Muscle layer of colon (tissue), 2 donors: ENCODE data around the gene GAN.

Experiments
- H3K27ac ChIP-seq: one replicate; pipeline ENCODE4 v1.7.0; 2013; ENCODE audit warnings: low read depth, mild to moderate bottlenecking, low read length, moderate library complexity
- H3K27me3 ChIP-seq, 2 donors: one replicate each; pipeline ENCODE4 v1.7.0; 2013; ENCODE audit warnings: low read length in 2 of 2, mild to moderate bottlenecking in 2 of 2; ENCODE audit not compliant: insufficient read depth in 2 of 2, control insufficient read depth in 1 of 2
- H3K36me3 ChIP-seq: one replicate; pipeline ENCODE4 v1.7.0; 2013; ENCODE audit warnings: mild to moderate bottlenecking, low read length; ENCODE audit not compliant: insufficient read depth
- H3K4me1 ChIP-seq: one replicate; pipeline ENCODE4 v1.7.0; 2013; ENCODE audit warnings: mild to moderate bottlenecking, low read length; ENCODE audit not compliant: insufficient read depth
- H3K4me3 ChIP-seq, 2 donors: one replicate each; pipeline ENCODE4 v1.7.0; 2013; ENCODE audit warnings: low read length in 2 of 2, low read depth in 1 of 2, mild to moderate bottlenecking in 1 of 2, moderate library complexity in 1 of 2
- H3K9ac ChIP-seq: one replicate; pipeline ENCODE4 v1.7.0; 2013; ENCODE audit warnings: low read length
- H3K9me3 ChIP-seq: one replicate; pipeline ENCODE4 v1.7.0; 2013; ENCODE audit warnings: mild to moderate bottlenecking, low read length
- donor health status: abdominal sarcoma.
- donor health status: Adenocarcinoma of cecum.

GAN gene

GRCh38 chr16:81311762-81312161 is 3.0 kb upstream of the GAN start:
- peaks cover 11% of the 10 kb centered on the region for H3K4me1 ChIP-seq
- no peak overlapping the region for H3K27ac ChIP-seq
- no peaks in the 10 kb centered on the region for H3K9me3 ChIP-seq
- H3K4me3 ChIP-seq = no peak overlapping the region
- no peaks in the 10 kb centered on the region for H3K27me3 ChIP-seq
- no peaks in the 10 kb centered on the region for H3K36me3 ChIP-seq
- no peak overlapping the region for H3K9ac ChIP-seq

DNA sequence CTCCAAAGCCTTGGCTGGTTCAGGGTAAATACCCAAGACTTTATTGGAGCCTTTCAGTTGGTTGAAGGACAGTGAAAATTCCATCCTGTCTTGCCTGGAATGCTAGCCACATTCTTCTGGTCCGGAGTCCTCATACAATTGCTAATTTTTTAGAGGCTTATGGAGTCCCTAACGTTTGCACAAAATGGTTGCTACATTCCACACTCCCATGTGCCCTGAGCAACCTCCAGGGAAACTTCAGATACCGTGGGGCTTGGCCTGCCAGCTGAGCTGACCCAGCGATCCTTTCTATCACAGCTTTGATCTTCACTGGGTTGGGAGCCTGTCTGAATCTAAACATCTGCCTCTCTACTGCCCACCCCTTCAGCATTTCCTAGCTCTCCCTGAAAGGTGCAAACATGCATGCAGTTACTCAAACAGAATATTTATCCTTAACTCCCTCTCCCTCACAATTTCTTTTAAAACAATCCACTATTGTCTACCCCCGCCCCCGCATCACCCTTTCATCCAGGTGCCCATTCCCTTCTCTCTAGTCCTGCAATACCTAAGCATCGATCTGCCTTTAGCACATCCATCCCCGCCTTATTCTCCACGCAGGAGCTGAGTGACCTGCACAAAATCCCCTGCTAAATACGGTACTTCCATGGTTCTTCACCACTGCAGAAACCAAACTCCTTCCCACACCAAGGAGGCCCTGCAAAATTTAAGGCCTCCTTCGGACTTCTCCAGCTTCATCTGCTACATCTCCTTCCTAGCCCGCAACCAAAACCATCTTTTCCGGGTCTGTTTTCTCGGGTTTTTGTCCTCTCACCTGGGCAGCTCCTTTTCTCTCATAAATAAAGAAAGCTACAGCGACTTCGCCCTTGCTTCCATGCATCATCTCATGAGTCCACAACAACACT is 810 bp upstream of the GAN start:
- no peaks in the 10 kb centered on the region for H3K9me3 ChIP-seq
- no peaks in the 10 kb centered on the region for H3K36me3 ChIP-seq
- peak overlapping the region; percentile 78 for H3K27ac ChIP-seq
- peak overlapping the region; percentile 89 for H3K4me3 ChIP-seq
- H3K4me1 ChIP-seq = peaks cover 17% of the 10 kb centered on the region
- H3K9ac ChIP-seq = peak overlapping the region; percentile 77
- H3K27me3 ChIP-seq = no peaks in the 10 kb centered on the region

GRCh38 chr16:81315271-81316175 is 761 bp downstream of the GAN start:
- H3K27ac ChIP-seq = peak overlapping the region; percentile 78
- H3K27me3 ChIP-seq = no peaks in the 10 kb centered on the region
- H3K4me1 ChIP-seq = peaks cover 30% of the 10 kb centered on the region
- peak overlapping the region; percentile 89 for H3K4me3 ChIP-seq
- peak overlapping the region; percentile 31 for H3K9ac ChIP-seq
- no peaks in the 10 kb centered on the region for H3K9me3 ChIP-seq
- H3K36me3 ChIP-seq = no peaks in the 10 kb centered on the region

DNA sequence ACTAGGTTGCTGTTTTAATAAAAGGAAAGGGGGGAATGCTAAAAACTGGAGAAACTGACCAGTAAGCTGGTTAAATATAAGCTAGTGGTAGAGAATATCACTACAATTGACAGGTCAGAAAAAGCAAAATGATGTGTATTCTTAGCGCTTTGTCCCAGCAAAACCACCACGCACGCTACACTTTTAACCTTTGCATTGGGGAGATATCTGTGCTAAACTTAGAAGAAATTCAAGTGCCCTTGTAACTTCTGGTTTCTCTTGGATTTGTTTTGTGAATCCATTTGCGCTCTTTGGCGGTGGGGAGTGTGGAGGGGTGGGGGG is 1.4 kb downstream of the GAN start:
- Histone ChIP-seq H3K36me3 (no peaks in the 10 kb centered on the region), H3K9ac (peak overlapping the region; percentile 31), H3K27ac (peak overlapping the region; percentile 78), H3K27me3 (no peaks in the 10 kb centered on the region), H3K4me3 (peak overlapping the region; percentile 89), H3K9me3 (no peaks in the 10 kb centered on the region), H3K4me1 (peaks cover 36% of the 10 kb centered on the region)

DNA sequence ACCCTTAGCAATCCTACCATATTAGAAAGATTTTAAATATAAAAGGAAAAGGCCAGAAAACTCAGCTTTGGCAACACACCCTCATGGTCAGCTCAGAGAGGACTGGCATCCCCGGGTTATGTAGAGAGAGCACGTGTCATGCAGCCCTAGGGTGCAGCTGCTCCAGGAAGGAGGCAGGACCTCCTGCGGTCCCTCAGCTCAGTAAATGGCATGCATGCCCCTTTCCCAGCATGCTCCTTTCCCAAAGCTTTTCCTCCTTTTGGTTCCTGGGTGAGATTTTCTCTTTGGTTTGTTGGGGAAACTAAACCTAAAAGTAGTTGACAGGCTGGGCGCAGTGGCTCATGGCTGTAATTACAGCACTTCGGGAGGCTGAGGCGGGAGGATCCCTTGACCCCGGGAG is 3.9 kb downstream of the GAN start:
- H3K27ac ChIP-seq = peak overlapping the region; percentile 45
- H3K4me3 ChIP-seq = no peak overlapping the region
- H3K9ac ChIP-seq = no peak overlapping the region
- H3K36me3 ChIP-seq = no peaks in the 10 kb centered on the region
- H3K4me1 ChIP-seq = peaks cover 41% of the 10 kb centered on the region
- no peaks in the 10 kb centered on the region for H3K9me3 ChIP-seq
- H3K27me3 ChIP-seq = no peaks in the 10 kb centered on the region

DNA sequence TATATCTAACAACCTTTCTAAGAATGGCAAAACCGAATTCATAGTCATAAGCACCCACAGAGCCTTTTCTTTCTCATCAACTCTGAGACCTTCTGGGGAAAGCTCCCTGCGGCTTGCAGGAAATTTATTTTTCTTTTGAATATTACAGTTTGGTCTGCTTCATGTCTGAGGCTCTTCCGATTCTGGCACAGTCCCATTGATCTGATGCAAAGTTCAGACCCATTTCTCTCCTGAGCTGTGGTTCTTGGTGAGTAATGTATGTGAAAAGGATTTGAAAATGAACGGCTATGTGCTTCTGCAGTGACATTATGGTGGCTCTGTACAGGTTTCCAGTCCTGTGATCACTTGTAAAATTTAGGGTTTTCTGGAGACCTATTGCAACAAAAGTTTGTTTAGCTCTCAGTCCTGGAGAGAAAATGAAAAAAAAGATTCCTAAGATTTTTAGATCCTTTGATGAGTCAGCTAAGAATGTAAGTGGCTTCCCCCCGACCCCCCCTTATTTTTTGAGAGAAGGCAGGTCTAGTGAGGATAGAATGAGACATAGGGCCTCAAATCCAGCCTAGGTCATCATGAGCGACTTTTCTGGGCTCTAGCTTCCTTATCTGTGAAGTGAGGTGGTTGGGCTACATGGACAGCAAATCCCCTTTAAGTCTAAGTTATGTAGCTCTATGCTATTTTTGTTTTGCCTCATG is 4.6 kb downstream of the GAN start:
- Histone ChIP-seq H3K27ac (peak overlapping the region; percentile 38), H3K9me3 (no peaks in the 10 kb centered on the region), H3K27me3 (no peaks in the 10 kb centered on the region), H3K9ac (no peak overlapping the region), H3K4me3 (no peak overlapping the region), H3K4me1 (peaks cover 36% of the 10 kb centered on the region), H3K36me3 (no peaks in the 10 kb centered on the region)

- Histone ChIP-seq H3K9me3 (no peaks in the 10 kb centered on the region), H3K27ac (peak overlapping the region; percentile 16), H3K9ac (no peak overlapping the region)
Observed at GRCh38 chr16:81321039-81321438, 6.3 kb downstream of the GAN start.

GRCh38 chr16:81321536-81321935 is 6.8 kb downstream of the GAN start:
- Histone ChIP-seq H3K9ac (no peak overlapping the region), H3K4me3 (no peak overlapping the region), H3K4me1 (peaks cover 48% of the 10 kb centered on the region)

More at GRCh38 chr16:81321039-81321438, 6.3 kb downstream of the GAN start:
- Histone ChIP-seq H3K4me1 (peaks cover 48% of the 10 kb centered on the region), H3K36me3 (no peaks in the 10 kb centered on the region), H3K27me3 (no peaks in the 10 kb centered on the region), H3K4me3 (no peak overlapping the region)

GRCh38 chr16:81324808-81325207 is 10.0 kb downstream of the GAN start:
- H3K4me3 ChIP-seq = no peak overlapping the region
- H3K36me3 ChIP-seq = no peaks in the 10 kb centered on the region
- H3K9ac ChIP-seq = no peak overlapping the region
- H3K27me3 ChIP-seq = no peaks in the 10 kb centered on the region
- H3K4me1 ChIP-seq = peaks cover 59% of the 10 kb centered on the region
- no peak overlapping the region for H3K27ac ChIP-seq
- H3K9me3 ChIP-seq = no peaks in the 10 kb centered on the region

More at GRCh38 chr16:81321536-81321935, 6.8 kb downstream of the GAN start:
- Histone ChIP-seq H3K27me3 (no peaks in the 10 kb centered on the region), H3K36me3 (no peaks in the 10 kb centered on the region), H3K9me3 (no peaks in the 10 kb centered on the region), H3K27ac (peak overlapping the region; percentile 16)

- H3K9ac ChIP-seq = no peak overlapping the region
- no peaks in the 10 kb centered on the region for H3K9me3 ChIP-seq
- H3K4me3 ChIP-seq = no peak overlapping the region
- H3K36me3 ChIP-seq = no peaks in the 10 kb centered on the region
- peak overlapping the region; percentile 48 for H3K27ac ChIP-seq
- H3K27me3 ChIP-seq = no peaks in the 10 kb centered on the region
- H3K4me1 ChIP-seq = peaks cover 40% of the 10 kb centered on the region
Observed at GRCh38 chr16:81327011-81327410, 12.2 kb downstream of the GAN start.
